ENCODE data around the gene RCL1.

DNA sequence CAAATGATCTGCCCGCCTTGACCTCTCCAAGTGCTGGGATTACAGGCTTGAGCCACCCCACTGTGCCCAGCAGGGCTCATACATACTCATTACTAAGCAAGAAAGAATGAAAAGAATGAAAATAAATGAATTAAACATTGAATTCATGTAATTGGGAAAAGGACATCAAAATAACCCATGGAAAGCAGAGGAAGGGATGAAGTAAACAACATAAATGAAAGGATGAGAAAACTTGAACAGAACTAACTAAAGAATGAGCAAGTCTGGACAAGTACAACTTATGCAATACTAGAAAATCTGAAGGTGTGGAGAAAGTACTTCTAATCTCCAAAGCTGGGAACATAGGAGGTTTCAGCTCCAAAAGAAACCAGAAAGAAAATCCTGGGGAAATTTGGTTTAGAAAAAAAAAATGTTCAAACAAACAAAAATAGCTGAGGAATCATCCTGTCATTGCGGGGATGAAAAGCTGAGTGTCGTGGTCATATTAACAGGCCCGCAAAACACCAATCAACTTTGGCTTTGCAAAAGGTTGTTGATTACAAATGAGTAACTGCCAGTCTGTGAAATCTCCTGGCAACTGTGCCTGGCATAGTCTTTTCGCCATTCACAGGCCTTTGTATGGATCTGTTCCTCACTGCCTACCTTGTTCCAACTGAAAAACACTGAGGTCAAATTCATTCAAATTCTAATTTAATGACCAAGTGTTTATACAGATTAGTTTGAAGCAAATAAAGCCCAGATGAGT lies 49.4 kb upstream of the RCL1 start:
- no peak for TF ChIP-seq RCOR1 (IDR thresholded peaks at IDR 0.05; ENCODE audit: low read depth, low read length)
- no peak for TF ChIP-seq POLR2A (IDR thresholded peaks at IDR 0.05; ENCODE audit: low read length)
- TF ChIP-seq, protein P1, sequence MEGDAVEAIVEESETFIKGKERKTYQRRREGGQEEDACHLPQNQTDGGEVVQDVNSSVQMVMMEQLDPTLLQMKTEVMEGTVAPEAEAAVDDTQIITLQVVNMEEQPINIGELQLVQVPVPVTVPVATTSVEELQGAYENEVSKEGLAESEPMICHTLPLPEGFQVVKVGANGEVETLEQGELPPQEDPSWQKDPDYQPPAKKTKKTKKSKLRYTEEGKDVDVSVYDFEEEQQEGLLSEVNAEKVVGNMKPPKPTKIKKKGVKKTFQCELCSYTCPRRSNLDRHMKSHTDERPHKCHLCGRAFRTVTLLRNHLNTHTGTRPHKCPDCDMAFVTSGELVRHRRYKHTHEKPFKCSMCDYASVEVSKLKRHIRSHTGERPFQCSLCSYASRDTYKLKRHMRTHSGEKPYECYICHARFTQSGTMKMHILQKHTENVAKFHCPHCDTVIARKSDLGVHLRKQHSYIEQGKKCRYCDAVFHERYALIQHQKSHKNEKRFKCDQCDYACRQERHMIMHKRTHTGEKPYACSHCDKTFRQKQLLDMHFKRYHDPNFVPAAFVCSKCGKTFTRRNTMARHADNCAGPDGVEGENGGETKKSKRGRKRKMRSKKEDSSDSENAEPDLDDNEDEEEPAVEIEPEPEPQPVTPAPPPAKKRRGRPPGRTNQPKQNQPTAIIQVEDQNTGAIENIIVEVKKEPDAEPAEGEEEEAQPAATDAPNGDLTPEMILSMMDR (IDR thresholded peaks at IDR 0.05) = no peak
- no peak for TF ChIP-seq FOXS1 (CRISPR knock-in tag; IDR thresholded peaks at IDR 0.05)
- no peak for TF ChIP-seq KDM1A (IDR thresholded peaks at IDR 0.05; ENCODE audit: low read depth)
- TF ChIP-seq JUN (IDR thresholded peaks at IDR 0.05) = no peak
- TF ChIP-seq SMC3 (IDR thresholded peaks at IDR 0.05) = no peak
- TF ChIP-seq, protein P2, sequence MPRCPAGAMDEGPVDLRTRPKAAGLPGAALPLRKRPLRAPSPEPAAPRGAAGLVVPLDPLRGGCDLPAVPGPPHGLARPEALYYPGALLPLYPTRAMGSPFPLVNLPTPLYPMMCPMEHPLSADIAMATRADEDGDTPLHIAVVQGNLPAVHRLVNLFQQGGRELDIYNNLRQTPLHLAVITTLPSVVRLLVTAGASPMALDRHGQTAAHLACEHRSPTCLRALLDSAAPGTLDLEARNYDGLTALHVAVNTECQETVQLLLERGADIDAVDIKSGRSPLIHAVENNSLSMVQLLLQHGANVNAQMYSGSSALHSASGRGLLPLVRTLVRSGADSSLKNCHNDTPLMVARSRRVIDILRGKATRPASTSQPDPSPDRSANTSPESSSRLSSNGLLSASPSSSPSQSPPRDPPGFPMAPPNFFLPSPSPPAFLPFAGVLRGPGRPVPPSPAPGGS (IDR thresholded peaks at IDR 0.05) = no peak
- no peak for TF ChIP-seq FOSL2 (IDR thresholded peaks at IDR 0.05)
- TF ChIP-seq FOSL2 (CRISPR knock-in tag; IDR thresholded peaks at IDR 0.05) = no peak
- no peak for TF ChIP-seq ESRRA (IDR thresholded peaks at IDR 0.05; ENCODE audit: borderline replicate concordance, low read length)
- no peak for TF ChIP-seq NFE2L2 (conservative IDR thresholded peaks at IDR 0.05; ENCODE audit: low read length)
- no peak for TF ChIP-seq MYC (IDR thresholded peaks at IDR 0.05; ENCODE audit: borderline replicate concordance, low read length)
- TF ChIP-seq, protein P3, sequence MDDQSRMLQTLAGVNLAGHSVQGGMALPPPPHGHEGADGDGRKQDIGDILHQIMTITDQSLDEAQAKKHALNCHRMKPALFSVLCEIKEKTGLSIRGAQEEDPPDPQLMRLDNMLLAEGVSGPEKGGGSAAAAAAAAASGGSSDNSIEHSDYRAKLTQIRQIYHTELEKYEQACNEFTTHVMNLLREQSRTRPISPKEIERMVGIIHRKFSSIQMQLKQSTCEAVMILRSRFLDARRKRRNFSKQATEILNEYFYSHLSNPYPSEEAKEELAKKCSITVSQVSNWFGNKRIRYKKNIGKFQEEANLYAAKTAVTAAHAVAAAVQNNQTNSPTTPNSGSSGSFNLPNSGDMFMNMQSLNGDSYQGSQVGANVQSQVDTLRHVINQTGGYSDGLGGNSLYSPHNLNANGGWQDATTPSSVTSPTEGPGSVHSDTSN (IDR thresholded peaks at IDR 0.05) = no peak
